HUES48 (cell line): ENCODE data around the gene PDZRN3.

ENCODE experiments used
- H3K27ac ChIP-seq: one replicate; pipeline ENCODE4 v1.7.0; 2013; ENCODE audit warnings: low read depth, low read length, inconsistent platforms
- H3K27me3 ChIP-seq: 2 replicates; pipeline ENCODE4 v1.6.1; 2013; ENCODE audit warnings: mild to moderate bottlenecking, low read length; ENCODE audit not compliant: control insufficient read depth, insufficient read depth
- H3K36me3 ChIP-seq: 2 replicates; pipeline ENCODE4 v1.6.1; 2013; ENCODE audit warnings: low read length; ENCODE audit not compliant: control insufficient read depth, insufficient read depth
- H3K4me1 ChIP-seq: 2 replicates; pipeline ENCODE4 v1.6.1; 2013; ENCODE audit warnings: mild to moderate bottlenecking, low read length; ENCODE audit not compliant: control insufficient read depth, insufficient read depth
- H3K4me3 ChIP-seq: 2 replicates; pipeline ENCODE4 v1.5.1; 2013; ENCODE audit warnings: mild to moderate bottlenecking, low read depth, low read length
- H3K9ac ChIP-seq: 2 replicates; pipeline ENCODE4 v1.6.1; 2013; ENCODE audit warnings: mild to moderate bottlenecking, low read depth, low read length, moderate library complexity
- H3K9me3 ChIP-seq: 2 replicates; pipeline ENCODE4 v1.6.1; 2013; ENCODE audit warnings: low read length; ENCODE audit not compliant: control insufficient read depth, insufficient read depth

The PDZRN3 gene

GRCh38 chr3:73433687-73434086, 191.1 kb downstream of the PDZRN3 start:
- Histone ChIP-seq H3K27me3 (no peaks in the 10 kb centered on the region), H3K9me3 (no peaks in the 10 kb centered on the region), H3K36me3 (no peaks in the 10 kb centered on the region), H3K4me3 (no peak overlapping the region), H3K27ac (no peak overlapping the region), H3K9ac (no peak overlapping the region), H3K4me1 (no peaks in the 10 kb centered on the region)

GRCh38 chr3:73433079-73433478, 191.7 kb downstream of the PDZRN3 start:
- Histone ChIP-seq H3K9ac (no peak overlapping the region), H3K9me3 (no peaks in the 10 kb centered on the region), H3K27ac (no peak overlapping the region), H3K36me3 (no peaks in the 10 kb centered on the region), H3K27me3 (no peaks in the 10 kb centered on the region), H3K4me3 (no peak overlapping the region), H3K4me1 (no peaks in the 10 kb centered on the region)

- Histone ChIP-seq H3K4me1 (no peaks in the 10 kb centered on the region), H3K36me3 (no peaks in the 10 kb centered on the region), H3K27ac (no peak overlapping the region), H3K27me3 (no peaks in the 10 kb centered on the region), H3K9ac (no peak overlapping the region), H3K4me3 (no peak overlapping the region), H3K9me3 (no peaks in the 10 kb centered on the region)
These were observed 192.1 kb downstream of the PDZRN3 start for GRCh38 chr3:73432706-73433032.

GRCh38 chr3:73432023-73432705, 192.6 kb downstream of the PDZRN3 start:
- no peak overlapping the region for H3K27ac ChIP-seq
- no peak overlapping the region for H3K4me3 ChIP-seq
- no peaks in the 10 kb centered on the region for H3K9me3 ChIP-seq
- H3K36me3 ChIP-seq = no peaks in the 10 kb centered on the region
- no peak overlapping the region for H3K9ac ChIP-seq
- H3K4me1 ChIP-seq = no peaks in the 10 kb centered on the region
- no peaks in the 10 kb centered on the region for H3K27me3 ChIP-seq

- H3K4me1 ChIP-seq = no peaks in the 10 kb centered on the region; the same call in 1 of the 2 replicates
- no peak overlapping the region for H3K4me3 ChIP-seq
- no peak overlapping the region for H3K27ac ChIP-seq
- no peak overlapping the region for H3K9ac ChIP-seq
- no peaks in the 10 kb centered on the region for H3K36me3 ChIP-seq
- no peaks in the 10 kb centered on the region for H3K9me3 ChIP-seq
- H3K27me3 ChIP-seq = no peaks in the 10 kb centered on the region
These were observed 193.4 kb downstream of the PDZRN3 start for GRCh38 chr3:73431183-73431900.

- Histone ChIP-seq H3K27ac (no peak overlapping the region), H3K9ac (no peak overlapping the region), H3K9me3 (no peaks in the 10 kb centered on the region), H3K4me1 (peaks cover 3% of the 10 kb centered on the region; the same call in 1 of the 2 replicates), H3K36me3 (no peaks in the 10 kb centered on the region), H3K4me3 (no peak overlapping the region), H3K27me3 (no peaks in the 10 kb centered on the region)
These were observed 197.6 kb downstream of the PDZRN3 start for GRCh38 chr3:73427048-73427706.

GRCh38 chr3:73426606-73427005, 198.1 kb downstream of the PDZRN3 start:
- Histone ChIP-seq H3K9me3 (no peaks in the 10 kb centered on the region), H3K4me3 (no peak overlapping the region), H3K27ac (no peak overlapping the region), H3K4me1 (peaks cover 3% of the 10 kb centered on the region; the same call in 1 of the 2 replicates), H3K9ac (no peak overlapping the region), H3K27me3 (no peaks in the 10 kb centered on the region), H3K36me3 (no peaks in the 10 kb centered on the region)

GRCh38 chr3:73423116-73423515, 201.6 kb downstream of the PDZRN3 start:
- Histone ChIP-seq H3K36me3 (no peaks in the 10 kb centered on the region), H3K9ac (no peak overlapping the region), H3K9me3 (no peaks in the 10 kb centered on the region), H3K4me1 (peaks cover 3% of the 10 kb centered on the region; the same call in 1 of the 2 replicates), H3K27ac (no peak overlapping the region), H3K27me3 (no peaks in the 10 kb centered on the region), H3K4me3 (no peak overlapping the region)

GRCh38 chr3:73422571-73422970, 202.2 kb downstream of the PDZRN3 start:
- peaks cover 3% of the 10 kb centered on the region; the same call in 1 of the 2 replicates for H3K4me1 ChIP-seq
- H3K9ac ChIP-seq = no peak overlapping the region
- no peaks in the 10 kb centered on the region for H3K27me3 ChIP-seq
- no peaks in the 10 kb centered on the region for H3K9me3 ChIP-seq
- H3K27ac ChIP-seq = no peak overlapping the region
- no peaks in the 10 kb centered on the region for H3K36me3 ChIP-seq
- no peak overlapping the region for H3K4me3 ChIP-seq

GRCh38 chr3:73419942-73420341, 204.8 kb downstream of the PDZRN3 start:
- Histone ChIP-seq H3K36me3 (no peaks in the 10 kb centered on the region), H3K4me1 (peaks cover 10% of the 10 kb centered on the region; the same call in 1 of the 2 replicates), H3K27ac (no peak overlapping the region), H3K4me3 (no peak overlapping the region), H3K9ac (no peak overlapping the region), H3K27me3 (no peaks in the 10 kb centered on the region), H3K9me3 (no peaks in the 10 kb centered on the region)
